Gastrocnemius medialis (tissue), 4 donors: ENCODE results near the gene TUB. TPM values are rescaled to one million over a fixed set of nuclear protein-coding genes. Genes with fewer than 3 reads are reported as not detected.

Experiments used
- ATAC-seq, 2 donors: fragments of 150-250 bp; one replicate each; pipeline ENCODE4 v1.9.1; 2016
- DNase-seq, 2 donors: peaks; one replicate each; pipeline ENCODE4 v3.0.0-alpha.2; 2019
- H3K27ac ChIP-seq, 4 donors: fragments of 200-600 bp; sonication (generic); 1 replicate in 1 of 4; 2 replicates in 3 of 4; pipeline ENCODE4 v1.5.1; 2016 to 2018; ENCODE audit warnings: mild to moderate bottlenecking in 2 of 4, moderate library complexity in 1 of 4
- H3K27me3 ChIP-seq, 3 donors: fragments of 200-600 bp; sonication (generic) in 2 of 3; 1 replicate in 1 of 3; 2 replicates in 2 of 3; pipeline versions ENCODE4 v1.5.1 to v1.6.0; 2016 to 2019; ENCODE audit warnings: mild to moderate bottlenecking in 1 of 3, moderate library complexity in 1 of 3
- H3K36me3 ChIP-seq, 2 donors: fragments of 200-600 bp; sonication (generic) in 1 of 2; one replicate each; pipeline ENCODE4 v1.5.1; 2017 to 2018
- H3K4me1 ChIP-seq, 2 donors: fragments of 200-600 bp; sonication (generic) in 1 of 2; one replicate each; pipeline ENCODE4 v1.5.1; 2016 to 2017; ENCODE audit warnings: mild to moderate bottlenecking in 2 of 2
- H3K4me3 ChIP-seq, 4 donors: fragments of 200-600 bp; sonication (generic) in 3 of 4; 1 replicate in 1 of 4; 2 replicates in 3 of 4; pipeline ENCODE4 v1.5.1; 2016 to 2019; ENCODE audit warnings: mild to moderate bottlenecking in 2 of 4
- H3K9me3 ChIP-seq, 3 donors: fragments of 200-600 bp; sonication (generic) in 2 of 3; 1 replicate in 1 of 3; 2 replicates in 2 of 3; pipeline ENCODE4 v1.5.1; 2016 to 2019
- CTCF ChIP-seq, 5 experiments: fragments of 450-650 bp in 3 of 5; fragments of 200-600 bp in 2 of 5; sonication (generic) in 2 of 5; IDR thresholded peaks in 4 of 5; conservative IDR thresholded peaks in 1 of 5; 1 replicate in 4 of 5; 2 replicates in 1 of 5; pipeline ENCODE4 v1.5.1; 2016 to 2019; ENCODE audit warnings: antibody characterized with exemption in 5 of 5, mild to moderate bottlenecking in 3 of 5, moderate library complexity in 3 of 5
- POLR2A ChIP-seq, 2 donors: fragments of 450-650 bp; IDR thresholded peaks; one replicate each; pipeline ENCODE4 v1.6.1; 2017; ENCODE audit warnings: antibody characterized with exemption in 2 of 2, mild to moderate bottlenecking in 2 of 2, moderate library complexity in 2 of 2
- in situ Hi-C, 4 donors: fragments of 200-750 bp; cut with MboI; loops; one replicate each; pipeline versions ENCODE4 v1.15.0 to v1.8.0; 2017; ENCODE audit warnings: low sequenced_read_pairs in 4 of 4
- intact Hi-C: fragments of 100-400 bp; cut with DNase I; formaldehyde crosslinking; loops from one replicate; pipeline ENCODE4 v1.15.1; 2023; ENCODE audit warnings: low total_unique reads
- total RNA-seq, 4 donors: library from RNA; depleted of rRNA; stranded (reverse); fragments of >200 nt; gene quantifications; one replicate each; pipeline versions ENCODE4 v1.1.0 to v1.2.3, GENCODE V29; 2016

The TUB gene
- total RNA-seq, 4 donors from 2014 or later: 0.71 to 1.2 (median 1.1) TPM

- ATAC-seq (no peak), DNase-seq (no peak)
- TF ChIP-seq CTCF (IDR thresholded peaks at IDR 0.05 in 4 of 5, conservative IDR thresholded peaks at IDR 0.05 in 1 of 5) (no peak), POLR2A (IDR thresholded peaks at IDR 0.05) (no peak)
- intact Hi-C loops (loop anchor here (5.0 to 10.0 kb wide), 2 partner anchors 199 to 997 kb away; no protein-coding TSS in a partner anchor), in situ Hi-C loops (loop anchor here in 3 of 4 donors (10.0 kb wide), 2 partner anchors 59 to 89 kb away; no protein-coding TSS in a partner anchor)
- no peaks in the 10 kb centered on the region for H3K4me1 ChIP-seq
- H3K27ac ChIP-seq: no peak overlapping the region
- no peaks in the 10 kb centered on the region for H3K9me3 ChIP-seq
- no peak overlapping the region for H3K4me3 ChIP-seq
- no peaks in the 10 kb centered on the region for H3K27me3 ChIP-seq
- no peaks in the 10 kb centered on the region for H3K36me3 ChIP-seq
These were observed 13.0 kb downstream of the TUB start for GRCh38 chr11:8093931-8094575.

DNA sequence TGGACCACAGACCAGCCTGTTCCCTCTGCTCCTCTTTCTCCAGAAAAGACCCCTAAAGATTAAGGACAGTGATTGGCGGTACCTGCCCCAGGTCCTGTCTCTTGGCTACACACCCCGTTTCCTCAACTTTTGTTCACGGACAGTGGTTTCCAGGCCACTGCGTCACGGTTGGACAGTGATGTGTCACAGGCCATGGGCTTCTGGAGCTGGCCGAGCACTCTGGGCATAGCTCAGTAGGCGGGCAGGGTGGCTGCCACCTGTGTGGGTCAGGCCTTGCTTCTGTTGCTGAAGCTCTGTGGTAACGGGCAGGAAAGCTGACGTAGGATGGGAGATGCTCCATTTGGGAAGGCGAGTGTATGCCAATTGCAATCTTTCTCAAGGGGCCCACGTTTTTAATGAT, 13.6 kb downstream of the TUB start:
- no peak for DNase-seq
- intact Hi-C loops: loop anchor here (5.0 to 10.0 kb wide), 2 partner anchors 200 to 997 kb away; no protein-coding TSS in a partner anchor
- TF ChIP-seq POLR2A (IDR thresholded peaks at IDR 0.05) (no peak), CTCF (IDR thresholded peaks at IDR 0.05 in 4 of 5, conservative IDR thresholded peaks at IDR 0.05 in 1 of 5) (no peak)
- H3K27ac ChIP-seq: no peak overlapping the region
- H3K27me3 ChIP-seq: no peaks in the 10 kb centered on the region
- H3K9me3 ChIP-seq: no peaks in the 10 kb centered on the region
- H3K4me3 ChIP-seq: no peak overlapping the region
- ATAC-seq: no peak
- in situ Hi-C loops: loop anchor here in 3 of 4 donors (5.0 to 10.0 kb wide), 3 partner anchors 57 to 90 kb away; no protein-coding TSS in a partner anchor
- no peaks in the 10 kb centered on the region for H3K4me1 ChIP-seq
- no peaks in the 10 kb centered on the region for H3K36me3 ChIP-seq

- Histone ChIP-seq H3K4me1 (no peaks in the 10 kb centered on the region), H3K27me3 (no peaks in the 10 kb centered on the region), H3K36me3 (no peaks in the 10 kb centered on the region), H3K4me3 (no peak overlapping the region), H3K9me3 (no peaks in the 10 kb centered on the region), H3K27ac (no peak overlapping the region)
- intact Hi-C loops: loop anchor here (10.0 kb wide), 1 partner anchor 201 kb away; no protein-coding TSS in a partner anchor
- DNase-seq (no peak), ATAC-seq (no peak)
- in situ Hi-C loops: loop anchor here in 3 of 4 donors (5.0 to 10.0 kb wide), 3 partner anchors 58 to 91 kb away; no protein-coding TSS in a partner anchor
- TF ChIP-seq POLR2A (IDR thresholded peaks at IDR 0.05) (no peak), CTCF (IDR thresholded peaks at IDR 0.05 in 4 of 5, conservative IDR thresholded peaks at IDR 0.05 in 1 of 5) (no peak)
These were observed 14.4 kb downstream of the TUB start for GRCh38 chr11:8095371-8095770.

GRCh38 chr11:8095806-8096522, 15.0 kb downstream of the TUB start:
- Histone ChIP-seq H3K4me3 (no peak overlapping the region), H3K27me3 (no peaks in the 10 kb centered on the region), H3K4me1 (no peaks in the 10 kb centered on the region), H3K36me3 (no peaks in the 10 kb centered on the region), H3K9me3 (no peaks in the 10 kb centered on the region), H3K27ac (no peak overlapping the region)
- intact Hi-C loops: loop anchor here (10.0 kb wide), 1 partner anchor 201 kb away; no protein-coding TSS in a partner anchor
- TF ChIP-seq CTCF (IDR thresholded peaks at IDR 0.05 in 4 of 5, conservative IDR thresholded peaks at IDR 0.05 in 1 of 5) (no peak), POLR2A (IDR thresholded peaks at IDR 0.05) (no peak)
- DNase-seq (no peak), ATAC-seq (no peak)
- in situ Hi-C loops: loop anchor here in 3 of 4 donors (5.0 to 10.0 kb wide), 3 partner anchors 59 to 91 kb away; no protein-coding TSS in a partner anchor
